Myometrial cell (primary cell): Measurements from ENCODE around the gene TBC1D2B. TPM values are rescaled to one million over a fixed set of nuclear protein-coding genes. Genes with fewer than 3 reads are reported as not detected.

Experiments
- total RNA-seq: library from RNA; depleted of rRNA; stranded (reverse); fragments of >200 nt; gene quantifications from 2 replicates; pipeline ENCODE4 v1.2.3, GENCODE V29; 2015

The TBC1D2B gene
- 20.6 and 21.6 TPM in 2 replicates for total RNA-seq

DNA sequence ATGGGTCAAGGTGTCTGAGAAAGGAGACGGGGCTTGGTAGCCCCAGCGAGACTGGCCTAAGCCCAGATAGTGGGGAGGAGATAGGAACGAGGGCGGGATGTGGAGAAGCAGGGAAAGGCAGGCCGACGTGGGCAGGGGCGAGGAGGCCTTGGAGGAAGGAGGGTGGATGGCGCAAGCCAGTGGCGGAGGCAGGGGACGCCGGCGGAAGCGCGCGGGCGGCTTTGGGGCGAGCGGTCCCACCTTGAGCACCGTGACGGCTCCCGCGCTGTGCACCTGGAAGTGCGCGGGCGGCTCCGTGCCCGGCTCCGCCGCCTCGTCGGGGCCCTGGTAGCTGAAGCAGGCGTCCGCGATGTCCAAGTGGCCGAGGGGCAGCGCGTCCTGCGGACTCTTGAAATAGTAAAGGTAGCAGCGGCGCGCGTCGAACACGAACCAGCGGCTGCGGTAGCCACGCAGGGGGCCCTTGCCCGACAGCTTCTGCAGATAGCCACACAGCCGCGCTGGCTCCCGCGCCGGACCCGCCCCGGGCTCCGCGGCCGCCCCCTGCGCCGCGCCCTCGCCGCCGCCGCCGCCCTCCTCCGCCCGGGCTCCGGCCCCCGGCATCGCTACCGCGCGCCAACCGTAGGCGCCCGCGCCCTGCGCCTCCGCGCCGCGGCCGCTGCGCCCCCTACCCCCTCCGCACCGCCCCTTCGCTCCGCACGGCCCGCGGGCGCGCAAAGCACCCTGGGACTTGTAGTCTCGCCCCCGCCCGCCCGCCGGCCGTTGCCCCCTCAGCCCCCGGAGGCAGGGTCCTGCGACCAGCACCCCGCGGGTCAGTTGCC lies at the start of gene TBC1D2B:
TBC1D2B (minus strand) TSS at position 659 of the 818 bp plus-strand sequence; CDS start at position 600, 59 bp downstream.

DNA sequence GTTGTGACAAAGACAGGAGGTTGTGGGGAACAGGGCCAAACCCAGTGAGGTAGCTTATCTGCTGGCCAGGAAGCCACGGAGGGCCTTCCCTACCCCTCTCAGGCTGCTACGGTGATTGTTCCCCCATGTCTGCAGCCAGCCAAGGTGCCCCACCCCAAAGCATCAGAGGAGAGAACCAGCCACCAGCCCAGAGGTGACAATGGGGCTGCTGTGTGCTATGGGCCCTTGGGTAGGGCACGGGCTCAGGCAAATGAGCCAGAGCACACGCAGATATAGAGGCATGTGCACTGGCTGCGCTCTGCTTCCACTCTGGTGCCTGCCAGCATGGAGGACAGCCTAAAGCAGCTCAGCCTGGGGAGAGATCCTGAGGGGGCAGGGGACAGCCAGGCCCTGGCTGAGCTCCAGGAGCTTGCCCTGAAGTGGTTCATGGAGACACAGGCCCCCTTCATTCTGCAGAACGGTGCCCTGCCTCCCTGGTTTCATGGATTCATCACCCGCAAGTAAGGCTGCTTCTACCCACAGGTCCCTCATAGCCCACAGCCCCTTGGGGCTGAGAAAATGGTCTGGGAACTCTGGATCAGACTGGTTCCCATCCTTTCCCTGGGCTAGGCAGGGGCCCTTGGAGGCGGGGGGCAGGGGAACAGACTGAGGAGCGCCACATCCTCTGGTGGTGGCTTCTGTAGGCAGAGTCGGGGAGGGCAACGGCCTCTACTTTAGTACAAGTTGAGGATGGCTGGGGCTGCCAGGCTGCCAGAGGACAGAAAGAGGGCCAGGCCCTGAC lies 14.9 kb upstream of the TBC1D2B start, which contains the start of gene SH2D7:
SH2D7 (plus strand) TSS at position 301 of the 781 bp plus-strand sequence; CDS start at position 325, 24 bp downstream.

Other genes starting within 250 kb of the TBC1D2B start
- gene SH2D7, start 14.8 kb upstream of the TBC1D2B start, total RNA-seq, result not detected in 2 replicates
- 2.8 and 12.1 TPM in 2 replicates for gene CIB2, start 53.7 kb upstream of the TBC1D2B start, total RNA-seq
- gene IDH3A, start 71.7 kb upstream of the TBC1D2B start, total RNA-seq, result 34.6 and 49.9 TPM in 2 replicates
- 0.58 TPM in 1 of 2 replicates, not detected in the other for gene ACSBG1, start 156.9 kb upstream of the TBC1D2B start, total RNA-seq
- 2.9 and 4.1 TPM in 2 replicates for gene DNAJA4, start 186.9 kb upstream of the TBC1D2B start, total RNA-seq
- gene SKIC8, start 221.9 kb upstream of the TBC1D2B start, total RNA-seq, result 103 and 111 TPM in 2 replicates